Osteocyte (in vitro differentiated cells): ENCODE measurements around the gene FAM237B. TPM values are rescaled to one million over a fixed set of nuclear protein-coding genes. Genes with fewer than 3 reads are reported as not detected.
A peak's percentile ranks its signal among the peaks of the same experiment; 100 is the strongest.

Experiments
- DNase-seq: peaks from one replicate; pipeline ENCODE4 v3.0.0; 2021; ENCODE audit warnings: mixed read lengths; ENCODE audit not compliant: unreplicated experiment; ENCODE audit errors: extremely low spot score
- H3K27ac Mint-ChIP-seq: one replicate; pipeline ENCODE4 v1.8.0; 2021; ENCODE audit warnings: mild to moderate bottlenecking, mixed read lengths; ENCODE audit not compliant: unreplicated experiment
- H3K27me3 Mint-ChIP-seq: one replicate; pipeline ENCODE4 v1.8.0; 2021; ENCODE audit warnings: mixed read lengths; ENCODE audit not compliant: unreplicated experiment
- H3K36me3 Mint-ChIP-seq: one replicate; pipeline ENCODE4 v1.8.0; 2021; ENCODE audit warnings: mixed read lengths; ENCODE audit not compliant: unreplicated experiment
- H3K4me1 Mint-ChIP-seq: one replicate; pipeline ENCODE4 v1.8.0; 2021; ENCODE audit warnings: mixed read lengths; ENCODE audit not compliant: unreplicated experiment
- H3K4me3 Mint-ChIP-seq: one replicate; pipeline ENCODE4 v1.8.0; 2021; ENCODE audit warnings: mild to moderate bottlenecking, moderate library complexity, mixed read lengths; ENCODE audit not compliant: unreplicated experiment
- H3K9me3 Mint-ChIP-seq: one replicate; pipeline ENCODE4 v1.8.0; 2021; ENCODE audit warnings: mixed read lengths; ENCODE audit not compliant: unreplicated experiment
- CTCF ChIP-seq: fragments of 200-600 bp; sonication (generic); IDR thresholded peaks from 2 replicates; pipeline ENCODE4 v1.5.0; 2021; ENCODE audit warnings: antibody characterized with exemption, mild to moderate bottlenecking, moderate library complexity
- total RNA-seq: library from RNA; stranded (reverse); gene quantifications from 2 replicates; pipeline ENCODE4 v1.2.1, GENCODE V29; 2021

Gene FAM237B
- total RNA-seq, 1 donor from 2014 or later = not detected

GRCh38 chr7:90313907-90314306, 7.2 kb downstream of the FAM237B start:
- Mint-ChIP-seq H3K27ac (no peak overlapping the region), H3K4me3 (no peak overlapping the region), H3K36me3 (no peaks in the 10 kb centered on the region), H3K4me1 (no peaks in the 10 kb centered on the region), H3K9me3 (no peaks in the 10 kb centered on the region), H3K27me3 (peaks cover 55% of the 10 kb centered on the region)
- no peak for DNase-seq
- TF ChIP-seq CTCF = no peak

- H3K27me3 Mint-ChIP-seq = peaks cover 54% of the 10 kb centered on the region
- H3K4me3 Mint-ChIP-seq = no peak overlapping the region
- TF ChIP-seq CTCF = peak; percentile 42
- DNase-seq = no peak
- H3K27ac Mint-ChIP-seq = no peak overlapping the region
- no peaks in the 10 kb centered on the region for H3K9me3 Mint-ChIP-seq
- no peaks in the 10 kb centered on the region for H3K4me1 Mint-ChIP-seq
- H3K36me3 Mint-ChIP-seq = no peaks in the 10 kb centered on the region
Measured at GRCh38 chr7:90312745-90313144, 8.4 kb downstream of the FAM237B start.

GRCh38 chr7:90311175-90311574, 9.9 kb downstream of the FAM237B start:
- Mint-ChIP-seq H3K4me1 (no peaks in the 10 kb centered on the region), H3K27me3 (peaks cover 46% of the 10 kb centered on the region), H3K36me3 (no peaks in the 10 kb centered on the region), H3K9me3 (no peaks in the 10 kb centered on the region), H3K4me3 (no peak overlapping the region), H3K27ac (no peak overlapping the region)
- no peak for TF ChIP-seq CTCF
- no peak for DNase-seq

GRCh38 chr7:90309872-90310271, 11.2 kb downstream of the FAM237B start:
- no peak for DNase-seq
- no peak overlapping the region for H3K4me3 Mint-ChIP-seq
- no peaks in the 10 kb centered on the region for H3K9me3 Mint-ChIP-seq
- no peak for TF ChIP-seq CTCF
- H3K4me1 Mint-ChIP-seq = no peaks in the 10 kb centered on the region
- peaks cover 41% of the 10 kb centered on the region for H3K27me3 Mint-ChIP-seq
- no peaks in the 10 kb centered on the region for H3K36me3 Mint-ChIP-seq
- H3K27ac Mint-ChIP-seq = no peak overlapping the region

GRCh38 chr7:90303241-90303640, 17.9 kb downstream of the FAM237B start:
- no peak for DNase-seq
- no peaks in the 10 kb centered on the region for H3K9me3 Mint-ChIP-seq
- no peak overlapping the region for H3K4me3 Mint-ChIP-seq
- no peaks in the 10 kb centered on the region for H3K36me3 Mint-ChIP-seq
- TF ChIP-seq CTCF = no peak
- H3K4me1 Mint-ChIP-seq = no peaks in the 10 kb centered on the region
- no peak overlapping the region for H3K27ac Mint-ChIP-seq
- H3K27me3 Mint-ChIP-seq = peaks cover 34% of the 10 kb centered on the region
